A549 (cell line): Measurements from ENCODE around the gene SEZ6L2. TPM values are rescaled to one million over a fixed set of nuclear protein-coding genes. Genes with fewer than 3 reads are reported as not detected.

Source experiments
- ATAC-seq, 2 experiments: fragments of 200-7000 bp in 1 of 2; fragments of >200 bp in 1 of 2; cut with Nextera tagmentation in 1 of 2; cut with Tn5 transposase in 1 of 2; 3 replicates each; pipeline versions ENCODE4 v1.8.0 to v1.9.1; 2018 to 2020; ENCODE audit warnings: mild to moderate bottlenecking in 1 of 2, moderate library complexity in 1 of 2
- CTCF ChIA-PET: fragments of 300-600 bp; sonication (Branson Sonifier 250); formaldehyde crosslinking; extraction: SDS; loops from one replicate; lab custom pipeline; 2021; ENCODE audit warnings: antibody characterized with exemption, inconsistent platforms; lab: Yijun Ruan, JAX
- POLR2A ChIA-PET: fragments of 350-600 bp; formaldehyde crosslinking; extraction: SDS; loops from one replicate; lab custom pipeline; 2021; ENCODE audit warnings: antibody characterized with exemption, inconsistent platforms; lab: Yijun Ruan, JAX
- DNase-seq, 2 experiments: peaks; one replicate each; pipeline versions ENCODE4 v3.0.0 to v3.0.0-alpha.2; 2011 to 2016; ENCODE audit warnings: low read depth in 1 of 2, low spot score in 1 of 2
- FAIRE-seq: peaks from 2 replicates; lab custom pipeline; 2011; peaks lifted over from hg19 to GRCh38; lab: Jason Lieb, UNC
- H3K27ac ChIP-seq, 2 experiments: fragments of >200 bp; sonication (Bioruptor Twin); formaldehyde crosslinking; 3 replicates each; pipeline ENCODE4 v1.5.1; 2016 to 2017
- H3K4me1 ChIP-seq: fragments of >200 bp; sonication (Bioruptor Twin); formaldehyde crosslinking; 3 replicates; pipeline ENCODE4 v1.6.1; 2016
- H3K4me2 ChIP-seq: fragments of >200 bp; sonication (Bioruptor Twin); formaldehyde crosslinking; 3 replicates; pipeline ENCODE4 v1.6.1; 2016
- H3K4me3 ChIP-seq: fragments of >200 bp; sonication (Bioruptor Twin); formaldehyde crosslinking; 3 replicates; pipeline ENCODE4 v1.5.1; 2016
- H3K9me3 ChIP-seq: fragments of >200 bp; sonication (Bioruptor Twin); formaldehyde crosslinking; 3 replicates; pipeline ENCODE4 v1.6.1; 2016
- BHLHE40 ChIP-seq: IDR thresholded peaks from 2 replicates; pipeline ENCODE4 v1.6.1; 2012; ENCODE audit warnings: low read depth, low read length, inconsistent platforms
- CEBPB ChIP-seq, 2 experiments: fragments of >200 bp in 1 of 2; sonication (Bioruptor Twin) in 1 of 2; formaldehyde crosslinking in 1 of 2; IDR thresholded peaks; 2 replicates each; pipeline ENCODE4 v1.6.1; 2012 to 2016
- CHD4 ChIP-seq: fragments of 200-600 bp; sonication (generic); IDR thresholded peaks from 2 replicates; pipeline ENCODE4 v1.6.1; 2016; ENCODE audit warnings: antibody characterized with exemption, mild to moderate bottlenecking, borderline replicate concordance
- EHF ChIP-seq: fragments of 250-450 bp; sonication (Bioruptor Pico); IDR thresholded peaks from 2 replicates; pipeline ENCODE4 v1.5.0; 2020; ENCODE audit warnings: mild to moderate bottlenecking
- EP300 ChIP-seq, 2 experiments: fragments of >200 bp; sonication (Bioruptor Twin); formaldehyde crosslinking; IDR thresholded peaks; 2 replicates in 1 of 2; 3 replicates in 1 of 2; pipeline ENCODE4 v1.6.1; 2016 to 2017
- ESRRA ChIP-seq: fragments of 150-350 bp; IDR thresholded peaks from 2 replicates; pipeline ENCODE4 v1.6.1; 2014; ENCODE audit warnings: mild to moderate bottlenecking, low read length, borderline replicate concordance
- FOSL2 ChIP-seq, 2 experiments: fragments of 450-650 bp in 1 of 2; fragments of >200 bp in 1 of 2; sonication (Bioruptor Twin) in 1 of 2; formaldehyde crosslinking; IDR thresholded peaks; 2 replicates each; pipeline versions ENCODE4 v1.5.0 to v1.6.1; 2016 to 2020; ENCODE audit warnings: mild to moderate bottlenecking in 1 of 2, moderate library complexity in 1 of 2
- GATA3 ChIP-seq: IDR thresholded peaks from 2 replicates; pipeline ENCODE4 v1.6.1; 2012; ENCODE audit warnings: borderline replicate concordance
- HEYL ChIP-seq: fragments of 250-450 bp; sonication (Bioruptor Pico); IDR thresholded peaks from 2 replicates; pipeline ENCODE4 v1.8.0; 2021; ENCODE audit warnings: mild to moderate bottlenecking, moderate library complexity
- JUN ChIP-seq, 2 experiments: fragments of >200 bp; sonication (Bioruptor Twin); formaldehyde crosslinking; IDR thresholded peaks; 2 replicates in 1 of 2; 3 replicates in 1 of 2; pipeline ENCODE4 v1.6.1; 2016 to 2017
- JUNB ChIP-seq: fragments of >200 bp; sonication (Bioruptor Twin); formaldehyde crosslinking; IDR thresholded peaks from 2 replicates; pipeline ENCODE4 v1.6.1; 2016
- KDM5A ChIP-seq: fragments of 200-600 bp; sonication (generic); IDR thresholded peaks from 2 replicates; pipeline ENCODE4 v1.6.1; 2016; ENCODE audit warnings: antibody characterized with exemption, mild to moderate bottlenecking
- MAFK ChIP-seq: fragments of 450-650 bp; IDR thresholded peaks from 2 replicates; pipeline ENCODE4 v1.6.1; 2014; ENCODE audit not compliant: partially characterized antibody
- POLR2A ChIP-seq: IDR thresholded peaks from 2 replicates; pipeline ENCODE4 v1.6.1; 2012; ENCODE audit warnings: mild to moderate bottlenecking, low read length
- RAD21 ChIP-seq, 2 experiments: fragments of >200 bp in 1 of 2; sonication (Bioruptor Twin) in 1 of 2; formaldehyde crosslinking in 1 of 2; IDR thresholded peaks in 1 of 2; conservative IDR thresholded peaks in 1 of 2; 2 replicates in 1 of 2; 3 replicates in 1 of 2; pipeline ENCODE4 v1.6.1; 2012 to 2018; ENCODE audit warnings: inconsistent platforms in 1 of 2
- SMC3 ChIP-seq: fragments of >200 bp; sonication (Bioruptor Twin); formaldehyde crosslinking; IDR thresholded peaks from 3 replicates; pipeline ENCODE4 v1.6.1; 2018; ENCODE audit warnings: inconsistent platforms
- ZNF302 ChIP-seq: fragments of 250-450 bp; sonication (Bioruptor Pico); IDR thresholded peaks from 2 replicates; pipeline ENCODE4 v1.9.0; 2021; ENCODE audit warnings: inconsistent platforms, mild to moderate bottlenecking, moderate library complexity
- WGBS: methylation state at CpG from one replicate; pipeline ENCODE4 v1.1.6; 2017; ENCODE audit errors: missing lambda C conversion rate; 5-methylcytosine and 5-hydroxymethylcytosine counted together
- polyA plus RNA-seq, 4 experiments: library from polyadenylated mRNA; depleted of rRNA in 3 of 4; stranded (reverse); fragments of >200 nt; fragmentation: RNase III in 1 of 4; extraction: RNeasy Plus Mini Kit Qiagen cat#74134 plus additional on column Dnase treatment in 1 of 4; gene quantifications; 2 replicates in 3 of 4; 3 replicates in 1 of 4; pipeline ENCODE4 v1.2.3, GENCODE V29; 2011 to 2017
- TF ChIP-seq, protein P1 (sequence below): fragments of >200 bp; sonication (Bioruptor Twin); formaldehyde crosslinking; IDR thresholded peaks from 3 replicates; pipeline ENCODE4 v1.6.1; 2016
- TF ChIP-seq, protein P2 (sequence below): IDR thresholded peaks from 2 replicates; pipeline ENCODE4 v1.6.1; 2012
- TF ChIP-seq, protein P3 (sequence below): IDR thresholded peaks from 2 replicates; pipeline ENCODE4 v1.6.1; 2012
- TF ChIP-seq, protein P4 (sequence below): fragments of >200 bp; sonication (Bioruptor Twin); formaldehyde crosslinking; IDR thresholded peaks from 3 replicates; pipeline ENCODE4 v1.5.1; 2016
- TF ChIP-seq, protein P5 (sequence below): fragments of 450-650 bp; IDR thresholded peaks from 2 replicates; pipeline ENCODE4 v1.6.1; 2014; ENCODE audit warnings: antibody characterized with exemption
- TF ChIP-seq, protein P6 (sequence below): fragments of 250-450 bp; sonication (Bioruptor Pico); IDR thresholded peaks from 2 replicates; pipeline ENCODE4 v1.5.0; 2020; ENCODE audit warnings: low read depth, mild to moderate bottlenecking, moderate library complexity
- TF ChIP-seq, protein P7 (sequence below): IDR thresholded peaks from 2 replicates; pipeline ENCODE4 v1.6.1; 2012; ENCODE audit warnings: low read depth, borderline replicate concordance

Gene SEZ6L2
- polyA plus RNA-seq, 2 of the 4 experiments (the other 2 are of a cell fraction): 4.3 to 11.4 TPM

DNA sequence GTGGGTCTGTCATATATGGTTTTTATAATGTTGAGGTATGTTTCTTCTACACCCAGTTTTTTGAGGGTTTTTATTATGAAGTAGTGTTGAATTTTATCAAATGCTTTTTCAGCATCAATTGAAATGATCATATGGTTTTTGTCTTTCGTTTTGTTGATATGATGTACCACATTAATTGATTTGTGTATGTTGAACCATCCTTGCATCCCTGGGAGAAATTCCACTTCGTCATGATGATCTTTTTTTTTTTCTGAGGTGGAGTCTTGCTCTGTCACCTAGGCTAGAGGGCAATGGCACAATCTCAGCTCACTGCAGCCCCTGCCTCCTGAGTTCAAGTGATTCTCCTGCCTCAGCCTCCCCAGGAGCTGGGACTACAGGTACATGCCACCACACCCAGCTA lies 48.5 kb upstream of the SEZ6L2 start:
- CTCF ChIA-PET: interaction anchor here (0.7 to 1.2 kb wide), 3 partner anchors 13 to 66 kb away, joined by 4 to 5 read pairs (median 4); no protein-coding TSS in a partner anchor
- no peak for FAIRE-seq

DNA sequence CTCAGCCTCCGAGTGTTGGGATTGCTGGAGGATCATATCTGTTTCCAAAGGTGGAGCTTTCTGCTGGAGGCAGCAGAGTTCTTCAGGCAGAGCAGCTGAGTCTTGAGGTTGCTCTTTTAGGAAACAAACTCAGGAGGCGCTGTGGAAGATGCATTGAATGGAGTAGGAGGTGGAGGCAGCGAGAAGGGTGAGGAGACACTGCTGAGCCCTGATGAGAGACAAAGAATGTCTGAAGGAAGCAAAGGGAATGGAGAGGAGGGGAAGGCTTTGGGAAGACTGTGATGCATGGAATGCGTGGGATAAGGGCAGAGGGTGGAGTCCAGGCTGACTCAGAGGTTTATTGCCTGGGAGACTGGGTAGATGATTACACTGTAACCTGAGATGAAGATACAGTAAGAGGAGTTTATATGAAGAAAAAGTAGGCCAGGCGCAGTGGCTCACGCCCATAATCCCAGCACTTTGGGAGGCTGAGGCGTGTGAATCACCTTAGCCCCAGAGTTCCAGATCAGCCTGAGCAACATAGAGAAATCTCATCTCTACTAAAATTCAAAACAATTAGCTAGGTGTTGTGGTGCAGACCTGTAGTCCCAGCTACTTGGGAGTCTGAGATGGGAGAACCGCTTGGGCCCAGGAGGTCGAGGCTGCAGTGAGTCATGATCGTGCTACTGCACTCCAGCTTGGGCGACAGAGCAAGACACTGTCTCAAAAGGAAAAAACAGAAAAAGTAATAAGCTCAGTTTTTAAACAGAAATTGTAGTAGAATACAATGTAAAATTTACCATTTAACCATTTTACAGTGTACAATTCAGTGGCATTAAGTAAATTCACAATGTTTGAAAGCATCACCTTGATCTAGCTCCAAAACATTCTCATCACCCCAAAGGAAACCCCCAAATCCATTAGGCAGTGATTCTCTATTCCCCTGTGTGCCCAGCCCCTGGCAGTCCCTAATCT lies 44.8 kb upstream of the SEZ6L2 start:
- DNase-seq: peak; percentile 85 to 99
- peak; percentile 50 for TF ChIP-seq JUNB
- TF ChIP-seq, protein P1, sequence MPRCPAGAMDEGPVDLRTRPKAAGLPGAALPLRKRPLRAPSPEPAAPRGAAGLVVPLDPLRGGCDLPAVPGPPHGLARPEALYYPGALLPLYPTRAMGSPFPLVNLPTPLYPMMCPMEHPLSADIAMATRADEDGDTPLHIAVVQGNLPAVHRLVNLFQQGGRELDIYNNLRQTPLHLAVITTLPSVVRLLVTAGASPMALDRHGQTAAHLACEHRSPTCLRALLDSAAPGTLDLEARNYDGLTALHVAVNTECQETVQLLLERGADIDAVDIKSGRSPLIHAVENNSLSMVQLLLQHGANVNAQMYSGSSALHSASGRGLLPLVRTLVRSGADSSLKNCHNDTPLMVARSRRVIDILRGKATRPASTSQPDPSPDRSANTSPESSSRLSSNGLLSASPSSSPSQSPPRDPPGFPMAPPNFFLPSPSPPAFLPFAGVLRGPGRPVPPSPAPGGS: peak; percentile 69; the same call in 2 of the 3 replicates
- TF ChIP-seq, protein P2, sequence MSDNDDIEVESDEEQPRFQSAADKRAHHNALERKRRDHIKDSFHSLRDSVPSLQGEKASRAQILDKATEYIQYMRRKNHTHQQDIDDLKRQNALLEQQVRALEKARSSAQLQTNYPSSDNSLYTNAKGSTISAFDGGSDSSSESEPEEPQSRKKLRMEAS: peak; percentile 74
- TF ChIP-seq POLR2A: peak; percentile 31
- TF ChIP-seq MAFK: peak; percentile 61
- TF ChIP-seq HEYL (CRISPR knock-in tag): no peak
- TF ChIP-seq, protein P3, sequence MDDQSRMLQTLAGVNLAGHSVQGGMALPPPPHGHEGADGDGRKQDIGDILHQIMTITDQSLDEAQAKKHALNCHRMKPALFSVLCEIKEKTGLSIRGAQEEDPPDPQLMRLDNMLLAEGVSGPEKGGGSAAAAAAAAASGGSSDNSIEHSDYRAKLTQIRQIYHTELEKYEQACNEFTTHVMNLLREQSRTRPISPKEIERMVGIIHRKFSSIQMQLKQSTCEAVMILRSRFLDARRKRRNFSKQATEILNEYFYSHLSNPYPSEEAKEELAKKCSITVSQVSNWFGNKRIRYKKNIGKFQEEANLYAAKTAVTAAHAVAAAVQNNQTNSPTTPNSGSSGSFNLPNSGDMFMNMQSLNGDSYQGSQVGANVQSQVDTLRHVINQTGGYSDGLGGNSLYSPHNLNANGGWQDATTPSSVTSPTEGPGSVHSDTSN: 0 out of 2 replicates have a peak, but pooled peaks have one; percentile 31
- TF ChIP-seq, protein P4, sequence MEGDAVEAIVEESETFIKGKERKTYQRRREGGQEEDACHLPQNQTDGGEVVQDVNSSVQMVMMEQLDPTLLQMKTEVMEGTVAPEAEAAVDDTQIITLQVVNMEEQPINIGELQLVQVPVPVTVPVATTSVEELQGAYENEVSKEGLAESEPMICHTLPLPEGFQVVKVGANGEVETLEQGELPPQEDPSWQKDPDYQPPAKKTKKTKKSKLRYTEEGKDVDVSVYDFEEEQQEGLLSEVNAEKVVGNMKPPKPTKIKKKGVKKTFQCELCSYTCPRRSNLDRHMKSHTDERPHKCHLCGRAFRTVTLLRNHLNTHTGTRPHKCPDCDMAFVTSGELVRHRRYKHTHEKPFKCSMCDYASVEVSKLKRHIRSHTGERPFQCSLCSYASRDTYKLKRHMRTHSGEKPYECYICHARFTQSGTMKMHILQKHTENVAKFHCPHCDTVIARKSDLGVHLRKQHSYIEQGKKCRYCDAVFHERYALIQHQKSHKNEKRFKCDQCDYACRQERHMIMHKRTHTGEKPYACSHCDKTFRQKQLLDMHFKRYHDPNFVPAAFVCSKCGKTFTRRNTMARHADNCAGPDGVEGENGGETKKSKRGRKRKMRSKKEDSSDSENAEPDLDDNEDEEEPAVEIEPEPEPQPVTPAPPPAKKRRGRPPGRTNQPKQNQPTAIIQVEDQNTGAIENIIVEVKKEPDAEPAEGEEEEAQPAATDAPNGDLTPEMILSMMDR: peak; percentile 64
- 0 out of 2 replicates have a peak, but pooled peaks have one; percentile 27 for TF ChIP-seq EHF (CRISPR knock-in tag)
- TF ChIP-seq CEBPB (IDR thresholded peaks at IDR 0.05): peak in 1 of 2 experiments; percentile 39; a peak in 1 of 4 replicates
- TF ChIP-seq GATA3: peak; percentile 34; the same call in 1 of the 2 replicates
- TF ChIP-seq, protein P5, sequence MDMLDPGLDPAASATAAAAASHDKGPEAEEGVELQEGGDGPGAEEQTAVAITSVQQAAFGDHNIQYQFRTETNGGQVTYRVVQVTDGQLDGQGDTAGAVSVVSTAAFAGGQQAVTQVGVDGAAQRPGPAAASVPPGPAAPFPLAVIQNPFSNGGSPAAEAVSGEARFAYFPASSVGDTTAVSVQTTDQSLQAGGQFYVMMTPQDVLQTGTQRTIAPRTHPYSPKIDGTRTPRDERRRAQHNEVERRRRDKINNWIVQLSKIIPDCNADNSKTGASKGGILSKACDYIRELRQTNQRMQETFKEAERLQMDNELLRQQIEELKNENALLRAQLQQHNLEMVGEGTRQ: no peak
- peak; percentile 40; the same call in 2 of the 3 replicates for TF ChIP-seq SMC3
- TF ChIP-seq RAD21 (conservative IDR thresholded peaks at IDR 0.05 in 1 of 2, IDR thresholded peaks at IDR 0.05 in 1 of 2): peak; percentile 47 to 56
- peak; percentile 51 for TF ChIP-seq FOSL2 (IDR thresholded peaks at IDR 0.05)
- TF ChIP-seq FOSL2 (CRISPR knock-in tag; IDR thresholded peaks at IDR 0.05): peak; percentile 90
- TF ChIP-seq JUN (IDR thresholded peaks at IDR 0.05): peak; percentile 86 to 87
- no peak; a peak in 1 of 5 replicates for TF ChIP-seq EP300 (IDR thresholded peaks at IDR 0.05)
- no peak for TF ChIP-seq KDM5A
- TF ChIP-seq, all 56 proteins: peak for 14
- POLR2A ChIA-PET: interaction anchor here (0.8 to 3.1 kb wide), 14 partner anchors 10 to 121 kb away, joined by 3 to 45 read pairs (median 6); partner anchors contain the start of genes ALDOA, ASPHD1, HIRIP3 and KCTD13
- Histone ChIP-seq H3K4me2 (peak overlapping the region; percentile 83), H3K9me3 (peaks cover 3% of the 10 kb centered on the region; the same call in 1 of the 3 replicates), H3K4me3 (peak overlapping the region; percentile 14), H3K27ac (peak overlapping the region; percentile 92 to 94), H3K4me1 (peaks cover 26% of the 10 kb centered on the region)
- FAIRE-seq (peak; percentile 99), ATAC-seq (peak; percentile 98 to 99)
- CTCF ChIA-PET: interaction anchor here (0.7 to 3.8 kb wide), 23 partner anchors 10 to 137 kb away, joined by 3 to 28 read pairs (median 4); partner anchors contain the start of genes KCTD13, SEZ6L2, TAOK2 and TMEM219
- under 1% methylated on average over 11 of the region's 11 CpGs for WGBS

More for the DNA sequence above, 48.5 kb upstream of the SEZ6L2 start:
- no peak for ATAC-seq
- peaks cover 21% of the 10 kb centered on the region for H3K4me1 ChIP-seq
- 64% methylated on average over 2 of the region's 2 CpGs for whole genome bisulfite sequencing
- H3K4me2 ChIP-seq: no peak overlapping the region
- no peak overlapping the region for H3K4me3 ChIP-seq
- POLR2A ChIA-PET: no interaction called here
- H3K9me3 ChIP-seq: peaks cover 11% of the 10 kb centered on the region; the same call in 2 of the 3 replicates
- TF ChIP-seq, protein P6, sequence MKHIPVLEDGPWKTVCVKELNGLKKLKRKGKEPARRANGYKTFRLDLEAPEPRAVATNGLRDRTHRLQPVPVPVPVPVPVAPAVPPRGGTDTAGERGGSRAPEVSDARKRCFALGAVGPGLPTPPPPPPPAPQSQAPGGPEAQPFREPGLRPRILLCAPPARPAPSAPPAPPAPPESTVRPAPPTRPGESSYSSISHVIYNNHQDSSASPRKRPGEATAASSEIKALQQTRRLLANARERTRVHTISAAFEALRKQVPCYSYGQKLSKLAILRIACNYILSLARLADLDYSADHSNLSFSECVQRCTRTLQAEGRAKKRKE (CRISPR knock-in tag): no peak
- TF ChIP-seq CHD4: no peak
- TF ChIP-seq, protein P7, sequence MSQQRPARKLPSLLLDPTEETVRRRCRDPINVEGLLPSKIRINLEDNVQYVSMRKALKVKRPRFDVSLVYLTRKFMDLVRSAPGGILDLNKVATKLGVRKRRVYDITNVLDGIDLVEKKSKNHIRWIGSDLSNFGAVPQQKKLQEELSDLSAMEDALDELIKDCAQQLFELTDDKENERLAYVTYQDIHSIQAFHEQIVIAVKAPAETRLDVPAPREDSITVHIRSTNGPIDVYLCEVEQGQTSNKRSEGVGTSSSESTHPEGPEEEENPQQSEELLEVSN: no peak
- TF ChIP-seq SMC3: no peak
- TF ChIP-seq EP300 (IDR thresholded peaks at IDR 0.05): no peak
- TF ChIP-seq ESRRA: no peak
- TF ChIP-seq, protein P1: no peak
- no peak for TF ChIP-seq CEBPB (IDR thresholded peaks at IDR 0.05)
- no peak for TF ChIP-seq BHLHE40
- TF ChIP-seq ZNF302 (CRISPR knock-in tag): no peak
- TF ChIP-seq, all 56 proteins: peak for 0
- H3K27ac ChIP-seq: no peak overlapping the region
- no peak for DNase-seq
